GM12878 (cell line): Measurements from ENCODE around the gene NCKAP5. TPM values are rescaled to one million over a fixed set of nuclear protein-coding genes. Genes with fewer than 3 reads are reported as not detected.

ENCODE experiments used
- ATAC-seq: fragments of 200-7000 bp; cut with Tn5 transposase; 3 replicates; pipeline ENCODE4 v1.9.1; 2020; ENCODE audit warnings: mild to moderate bottlenecking, moderate library complexity
- BruUV-seq: library from RNA; stranded (reverse); fragments of 400-500 nt; replicated peaks from 2 replicates; lab custom pipeline; 2021; lab: Mats Ljungman, UMichigan
- CTCF ChIA-PET: fragments of 300-600 bp; sonication (Branson Sonifier 250); formaldehyde crosslinking; extraction: SDS; loops from one replicate; lab custom pipeline; 2021; ENCODE audit warnings: inconsistent platforms; lab: Yijun Ruan, JAX
- POLR2A ChIA-PET: fragments of 350-600 bp; formaldehyde crosslinking; extraction: SDS; loops from one replicate; lab custom pipeline; 2021; ENCODE audit warnings: inconsistent platforms; lab: Charles Lee
- RAD21 ChIA-PET: fragments of 300-600 bp; sonication (Branson Sonifier 250); formaldehyde crosslinking; loops from one replicate; lab custom pipeline; 2023; ENCODE audit warnings: antibody characterized with exemption; ENCODE audit not compliant: unreplicated experiment; lab: Charles Lee
- SMC1A ChIA-PET: fragments of 300-600 bp; sonication (Branson Sonifier 250); formaldehyde crosslinking; loops from one replicate; lab custom pipeline; 2023; ENCODE audit not compliant: unreplicated experiment, uncharacterized antibody; lab: Charles Lee
- DNase-seq: peaks from one replicate; pipeline ENCODE4 v3.0.0-alpha.2; 2011; ENCODE audit warnings: low read depth, low spot score
- FAIRE-seq: peaks from 3 replicates; lab custom pipeline; 2011; peaks lifted over from hg19 to GRCh38; lab: Jason Lieb, UNC
- H2AFZ ChIP-seq: 2 replicates; pipeline ENCODE4 v1.6.0; 2011; ENCODE audit warnings: low read depth, low read length, control low read depth; ENCODE audit not compliant: control insufficient read depth
- H3K27ac ChIP-seq: 2 replicates; pipeline ENCODE4 v1.5.1; 2011; ENCODE audit warnings: control low read depth; ENCODE audit not compliant: control insufficient read depth, insufficient read depth
- H3K27me3 ChIP-seq, 2 experiments: replicated peaks in 1 of 2; 2 replicates each; pipeline versions ENCODE4 v1.6.0 to v1.6.1; 2011; ENCODE audit warnings: low read length in 1 of 2; ENCODE audit not compliant: control insufficient read depth in 2 of 2, insufficient read depth in 2 of 2
- H3K36me3 ChIP-seq, 2 experiments: 2 replicates each; pipeline ENCODE4 v1.5.1; 2011; ENCODE audit warnings: low read length in 1 of 2; ENCODE audit not compliant: control insufficient read depth in 2 of 2, insufficient read depth in 2 of 2
- H3K4me1 ChIP-seq: 2 replicates; pipeline ENCODE4 v1.6.1; 2011; ENCODE audit warnings: mild to moderate bottlenecking, low read length, moderate library complexity, mixed read lengths; ENCODE audit not compliant: control insufficient read depth, insufficient read depth
- H3K4me2 ChIP-seq: 2 replicates; pipeline ENCODE4 v1.6.0; 2011; ENCODE audit warnings: control low read depth; ENCODE audit not compliant: control insufficient read depth, insufficient read depth
- H3K4me3 ChIP-seq: fragments of 200-600 bp; sonication (generic); 2 replicates; pipeline ENCODE4 v1.5.1; 2016
- H3K79me2 ChIP-seq: 2 replicates; pipeline ENCODE4 v1.6.0; 2011; ENCODE audit warnings: low read length; ENCODE audit not compliant: control insufficient read depth, insufficient read depth
- H3K9ac ChIP-seq: 2 replicates; pipeline ENCODE4 v1.8.0; 2011; ENCODE audit warnings: low read length, control low read depth, mixed read lengths; ENCODE audit not compliant: control insufficient read depth, insufficient read depth
- H3K9me3 ChIP-seq: replicated peaks from 3 replicates; pipeline ENCODE4 v1.5.1; 2011; ENCODE audit warnings: mild to moderate bottlenecking, low read length; ENCODE audit not compliant: control insufficient read depth, insufficient read depth
- H4K20me1 ChIP-seq: 2 replicates; pipeline ENCODE4 v1.6.0; 2011; ENCODE audit not compliant: control insufficient read depth, insufficient read depth
- BACH1 ChIP-seq: fragments of 450-650 bp; IDR thresholded peaks from 2 replicates; pipeline ENCODE4 v1.6.1; 2017; ENCODE audit warnings: mild to moderate bottlenecking, borderline replicate concordance
- CEBPB ChIP-seq, 2 experiments: fragments of 150-350 bp in 1 of 2; IDR thresholded peaks; 2 replicates each; pipeline ENCODE4 v1.6.1; 2012 to 2014; ENCODE audit warnings: low read depth in 2 of 2, low read length in 2 of 2, borderline replicate concordance in 1 of 2, inconsistent platforms in 1 of 2
- CHD2 ChIP-seq: IDR thresholded peaks from 2 replicates; pipeline ENCODE4 v1.6.1; 2011; ENCODE audit warnings: low read depth, low read length, improper control_type of control experiment, borderline replicate concordance
- GATAD2B ChIP-seq: fragments of 450-650 bp; conservative IDR thresholded peaks from 2 replicates; pipeline ENCODE4 v1.6.1; 2017; ENCODE audit warnings: low read depth, mild to moderate bottlenecking, moderate library complexity
- NR2F1 ChIP-seq: fragments of 450-650 bp; conservative IDR thresholded peaks from 2 replicates; pipeline ENCODE4 v1.6.1; 2017; ENCODE audit warnings: mild to moderate bottlenecking
- RAD21 ChIP-seq: IDR thresholded peaks from 2 replicates; pipeline ENCODE4 v1.6.1; 2011; ENCODE audit warnings: mild to moderate bottlenecking, low read depth, low read length, moderate library complexity; ENCODE audit not compliant: insufficient read depth
- RAD51 ChIP-seq: fragments of 450-650 bp; IDR thresholded peaks from 2 replicates; pipeline ENCODE4 v1.6.1; 2016; ENCODE audit warnings: moderate library complexity, mild to moderate bottlenecking, inconsistent platforms
- TCF7 ChIP-seq: IDR thresholded peaks from 2 replicates; pipeline ENCODE4 v1.6.1; 2014; ENCODE audit warnings: antibody characterized with exemption, borderline replicate concordance
- YBX1 ChIP-seq: fragments of 450-650 bp; IDR thresholded peaks from 2 replicates; pipeline ENCODE4 v1.6.1; 2016; ENCODE audit warnings: antibody characterized with exemption
- ZNF24 ChIP-seq: fragments of 450-650 bp; IDR thresholded peaks from 2 replicates; pipeline ENCODE4 v1.6.1; 2017; ENCODE audit warnings: antibody characterized with exemption, mild to moderate bottlenecking
- ZNF384 ChIP-seq: IDR thresholded peaks from 2 replicates; pipeline ENCODE4 v1.6.1; 2012; ENCODE audit warnings: low read depth, mild to moderate bottlenecking, low read length, improper control_type of control experiment, borderline replicate concordance
- in situ Hi-C: fragments of 300-500 bp; cut with MboI; formaldehyde crosslinking; loops from 9 replicates; pipeline ENCODE4 v1.14.3; 2018; ENCODE audit warnings: mixed read lengths
- intact Hi-C: fragments of 100-400 bp; cut with micrococcal nuclease; formaldehyde crosslinking; loops from one replicate; pipeline ENCODE4 v1.14.2; 2022; ENCODE audit not compliant: unreplicated experiment
- polyA plus RNA-seq, 11 experiments: library from polyadenylated mRNA; depleted of rRNA in 4 of 11; unstranded in 6 of 11; stranded (reverse) in 5 of 11; fragments of >200 nt; fragmentation: Nextera tagmentation in 4 of 11; fragmentation: Illumina TruSeq in 1 of 11; extraction: Ambion mirVana in 4 of 11; extraction: Trizol in 1 of 11; gene quantifications; 1 replicate in 1 of 11; 2 replicates in 10 of 11; pipeline versions ENCODE4 v1.2.1 to v1.2.3, GENCODE V29; 2011 to 2016; ENCODE audit warnings: inconsistent platforms in 2 of 11, missing spikeins in 2 of 11, low read depth in 1 of 11
- total RNA-seq, 4 experiments: library from RNA; depleted of rRNA in 3 of 4; stranded (reverse); fragments of >200 nt in 3 of 4; fragmentation: Illumina TruSeq in 1 of 4; extraction: Trizol in 1 of 4; gene quantifications; 2 replicates each; pipeline versions ENCODE4 v1.2.1 to v1.2.3, GENCODE V29; 2013 to 2021
- TF ChIP-seq, protein P1 (sequence below): IDR thresholded peaks from 2 replicates; pipeline ENCODE4 v1.6.1; 2011; ENCODE audit warnings: mild to moderate bottlenecking, low read depth, low read length, moderate library complexity; ENCODE audit not compliant: insufficient replicate concordance
- TF ChIP-seq, protein P2 (sequence below), 3 experiments: IDR thresholded peaks in 2 of 3; conservative IDR thresholded peaks in 1 of 3; 2 replicates each; pipeline ENCODE4 v1.5.1; 2011; ENCODE audit warnings: low read depth in 3 of 3, low read length in 3 of 3, mild to moderate bottlenecking in 3 of 3, control low read depth in 2 of 3, moderate library complexity in 2 of 3, inconsistent platforms in 1 of 3, mixed read lengths in 1 of 3; ENCODE audit not compliant: control insufficient read depth in 2 of 3, insufficient read depth in 1 of 3; ENCODE audit errors: extremely low read depth in 1 of 3
- TF ChIP-seq, protein P3 (sequence below): IDR thresholded peaks from 2 replicates; pipeline ENCODE4 v1.6.1; 2011; ENCODE audit warnings: borderline replicate concordance, low read depth, mild to moderate bottlenecking, moderate library complexity, low read length; ENCODE audit not compliant: insufficient read depth, poor library complexity, severe bottlenecking
- TF ChIP-seq, protein P4 (sequence below): IDR thresholded peaks from 2 replicates; pipeline ENCODE4 v1.6.1; 2012; ENCODE audit warnings: low read length, inconsistent platforms
- TF ChIP-seq, protein P5 (sequence below): fragments of 450-650 bp; formaldehyde crosslinking; IDR thresholded peaks from 2 replicates; pipeline ENCODE4 v1.4.0; 2022; ENCODE audit warnings: mild to moderate bottlenecking, moderate library complexity

Gene NCKAP5
- total and polyA plus RNA-seq, 10 of the 15 experiments (the other 5 are each of a cell fraction or from before 2014, with no cell fraction given): 0.06 to 0.44 (median 0.16) TPM

DNA sequence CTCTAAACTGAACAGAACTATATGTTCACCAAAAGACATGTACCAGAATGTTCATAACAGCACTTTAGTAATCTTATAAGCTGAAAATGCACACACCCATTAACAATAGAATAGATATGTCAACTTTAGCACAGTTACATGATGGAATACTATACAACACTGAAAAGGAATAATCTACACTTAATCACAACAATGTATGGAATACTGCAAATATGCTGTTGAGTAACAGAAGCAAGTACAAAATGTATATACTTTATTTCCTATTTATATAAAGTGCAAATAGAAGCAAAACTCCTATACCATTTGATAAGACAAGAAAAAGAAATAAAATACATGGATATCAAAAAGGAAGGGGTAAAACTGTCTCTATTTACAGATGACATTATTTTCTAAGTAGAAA lies 352.8 kb downstream of the NCKAP5 start:
- intact Hi-C loops: no loop called here
- ChIA-PET POLR2A (no interaction called here), SMC1A (no interaction called here), CTCF (no interaction called here), RAD21 (no interaction called here)
- Histone ChIP-seq H3K9me3 (no peaks in the 10 kb centered on the region), H2AFZ (no peak overlapping the region), H3K27me3 (no peaks in the 10 kb centered on the region), H3K4me3 (no peak overlapping the region), H3K4me2 (no peak overlapping the region), H3K36me3 (no peaks in the 10 kb centered on the region), H3K79me2 (no peaks in the 10 kb centered on the region), H3K9ac (no peak overlapping the region), H3K27ac (no peak overlapping the region), H4K20me1 (no peaks in the 10 kb centered on the region), H3K4me1 (no peaks in the 10 kb centered on the region)
- FAIRE-seq (no peak), ATAC-seq (no peak), DNase-seq (no peak)
- no TSS peak for BruUV-seq
- in situ Hi-C loops: no loop called here
- no peak for TF ChIP-seq RAD21
- TF ChIP-seq YBX1: no peak
- TF ChIP-seq RAD51: no peak
- TF ChIP-seq CEBPB (IDR thresholded peaks at IDR 0.05; ENCODE audit: borderline replicate concordance in 1 of 2, low read depth in 2 of 2, low read length in 2 of 2): no peak
- TF ChIP-seq ZNF24: no peak
- no peak for TF ChIP-seq NR2F1
- TF ChIP-seq ZNF384: no peak
- TF ChIP-seq TCF7: no peak
- TF ChIP-seq, protein P1, sequence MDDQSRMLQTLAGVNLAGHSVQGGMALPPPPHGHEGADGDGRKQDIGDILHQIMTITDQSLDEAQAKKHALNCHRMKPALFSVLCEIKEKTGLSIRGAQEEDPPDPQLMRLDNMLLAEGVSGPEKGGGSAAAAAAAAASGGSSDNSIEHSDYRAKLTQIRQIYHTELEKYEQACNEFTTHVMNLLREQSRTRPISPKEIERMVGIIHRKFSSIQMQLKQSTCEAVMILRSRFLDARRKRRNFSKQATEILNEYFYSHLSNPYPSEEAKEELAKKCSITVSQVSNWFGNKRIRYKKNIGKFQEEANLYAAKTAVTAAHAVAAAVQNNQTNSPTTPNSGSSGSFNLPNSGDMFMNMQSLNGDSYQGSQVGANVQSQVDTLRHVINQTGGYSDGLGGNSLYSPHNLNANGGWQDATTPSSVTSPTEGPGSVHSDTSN: no peak
- TF ChIP-seq, protein P2, sequence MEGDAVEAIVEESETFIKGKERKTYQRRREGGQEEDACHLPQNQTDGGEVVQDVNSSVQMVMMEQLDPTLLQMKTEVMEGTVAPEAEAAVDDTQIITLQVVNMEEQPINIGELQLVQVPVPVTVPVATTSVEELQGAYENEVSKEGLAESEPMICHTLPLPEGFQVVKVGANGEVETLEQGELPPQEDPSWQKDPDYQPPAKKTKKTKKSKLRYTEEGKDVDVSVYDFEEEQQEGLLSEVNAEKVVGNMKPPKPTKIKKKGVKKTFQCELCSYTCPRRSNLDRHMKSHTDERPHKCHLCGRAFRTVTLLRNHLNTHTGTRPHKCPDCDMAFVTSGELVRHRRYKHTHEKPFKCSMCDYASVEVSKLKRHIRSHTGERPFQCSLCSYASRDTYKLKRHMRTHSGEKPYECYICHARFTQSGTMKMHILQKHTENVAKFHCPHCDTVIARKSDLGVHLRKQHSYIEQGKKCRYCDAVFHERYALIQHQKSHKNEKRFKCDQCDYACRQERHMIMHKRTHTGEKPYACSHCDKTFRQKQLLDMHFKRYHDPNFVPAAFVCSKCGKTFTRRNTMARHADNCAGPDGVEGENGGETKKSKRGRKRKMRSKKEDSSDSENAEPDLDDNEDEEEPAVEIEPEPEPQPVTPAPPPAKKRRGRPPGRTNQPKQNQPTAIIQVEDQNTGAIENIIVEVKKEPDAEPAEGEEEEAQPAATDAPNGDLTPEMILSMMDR (IDR thresholded peaks at IDR 0.05 in 2 of 3, conservative IDR thresholded peaks at IDR 0.05 in 1 of 3; ENCODE audit: control insufficient read depth in 2 of 3, extremely low read depth in 1 of 3, insufficient read depth in 1 of 3, low read depth in 3 of 3, low read length in 3 of 3): no peak
- no peak for TF ChIP-seq BACH1
- TF ChIP-seq, protein P3, sequence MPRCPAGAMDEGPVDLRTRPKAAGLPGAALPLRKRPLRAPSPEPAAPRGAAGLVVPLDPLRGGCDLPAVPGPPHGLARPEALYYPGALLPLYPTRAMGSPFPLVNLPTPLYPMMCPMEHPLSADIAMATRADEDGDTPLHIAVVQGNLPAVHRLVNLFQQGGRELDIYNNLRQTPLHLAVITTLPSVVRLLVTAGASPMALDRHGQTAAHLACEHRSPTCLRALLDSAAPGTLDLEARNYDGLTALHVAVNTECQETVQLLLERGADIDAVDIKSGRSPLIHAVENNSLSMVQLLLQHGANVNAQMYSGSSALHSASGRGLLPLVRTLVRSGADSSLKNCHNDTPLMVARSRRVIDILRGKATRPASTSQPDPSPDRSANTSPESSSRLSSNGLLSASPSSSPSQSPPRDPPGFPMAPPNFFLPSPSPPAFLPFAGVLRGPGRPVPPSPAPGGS: no peak
- TF ChIP-seq, protein P4, sequence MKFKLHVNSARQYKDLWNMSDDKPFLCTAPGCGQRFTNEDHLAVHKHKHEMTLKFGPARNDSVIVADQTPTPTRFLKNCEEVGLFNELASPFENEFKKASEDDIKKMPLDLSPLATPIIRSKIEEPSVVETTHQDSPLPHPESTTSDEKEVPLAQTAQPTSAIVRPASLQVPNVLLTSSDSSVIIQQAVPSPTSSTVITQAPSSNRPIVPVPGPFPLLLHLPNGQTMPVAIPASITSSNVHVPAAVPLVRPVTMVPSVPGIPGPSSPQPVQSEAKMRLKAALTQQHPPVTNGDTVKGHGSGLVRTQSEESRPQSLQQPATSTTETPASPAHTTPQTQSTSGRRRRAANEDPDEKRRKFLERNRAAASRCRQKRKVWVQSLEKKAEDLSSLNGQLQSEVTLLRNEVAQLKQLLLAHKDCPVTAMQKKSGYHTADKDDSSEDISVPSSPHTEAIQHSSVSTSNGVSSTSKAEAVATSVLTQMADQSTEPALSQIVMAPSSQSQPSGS: no peak
- TF ChIP-seq CHD2: no peak
- TF ChIP-seq, protein P5, sequence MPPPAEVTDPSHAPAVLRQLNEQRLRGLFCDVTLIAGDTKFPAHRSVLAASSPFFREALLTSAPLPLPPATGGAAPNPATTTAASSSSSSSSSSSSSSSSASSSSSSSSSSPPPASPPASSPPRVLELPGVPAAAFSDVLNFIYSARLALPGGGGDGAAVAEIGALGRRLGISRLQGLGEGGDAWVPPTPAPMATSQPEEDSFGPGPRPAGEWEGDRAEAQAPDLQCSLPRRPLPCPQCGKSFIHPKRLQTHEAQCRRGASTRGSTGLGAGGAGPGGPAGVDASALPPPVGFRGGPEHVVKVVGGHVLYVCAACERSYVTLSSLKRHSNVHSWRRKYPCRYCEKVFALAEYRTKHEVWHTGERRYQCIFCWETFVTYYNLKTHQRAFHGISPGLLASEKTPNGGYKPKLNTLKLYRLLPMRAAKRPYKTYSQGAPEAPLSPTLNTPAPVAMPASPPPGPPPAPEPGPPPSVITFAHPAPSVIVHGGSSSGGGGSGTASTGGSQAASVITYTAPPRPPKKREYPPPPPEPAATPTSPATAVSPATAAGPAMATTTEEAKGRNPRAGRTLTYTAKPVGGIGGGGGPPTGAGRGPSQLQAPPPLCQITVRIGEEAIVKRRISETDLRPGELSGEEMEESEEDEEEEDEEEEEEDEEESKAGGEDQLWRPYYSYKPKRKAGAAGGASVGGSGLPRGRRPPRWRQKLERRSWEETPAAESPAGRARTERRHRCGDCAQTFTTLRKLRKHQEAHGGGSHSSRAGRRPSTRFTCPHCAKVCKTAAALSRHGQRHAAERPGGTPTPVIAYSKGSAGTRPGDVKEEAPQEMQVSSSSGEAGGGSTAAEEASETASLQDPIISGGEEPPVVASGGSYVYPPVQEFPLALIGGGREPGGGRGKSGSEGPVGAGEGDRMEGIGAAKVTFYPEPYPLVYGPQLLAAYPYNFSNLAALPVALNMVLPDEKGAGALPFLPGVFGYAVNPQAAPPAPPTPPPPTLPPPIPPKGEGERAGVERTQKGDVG (CRISPR knock-in tag): no peak
- no peak for TF ChIP-seq GATAD2B
